Left lung (tissue), 10 donors: ENCODE measurements around the gene CAMK2G. TPM values are rescaled to one million over a fixed set of nuclear protein-coding genes. Genes with fewer than 3 reads are reported as not detected.
A peak's percentile ranks its signal among the peaks of the same experiment; 100 is the strongest.

Source experiments
- ATAC-seq: fragments of 200-7000 bp; cut with Tn5 transposase; one replicate; pipeline ENCODE4 v1.9.1; 2020; ENCODE audit warnings: moderate library complexity
- DNase-seq, 4 donors: peaks; one replicate each; pipeline ENCODE4 v3.0.0-alpha.2; 2013 to 2020
- H3K27ac ChIP-seq, 2 donors: fragments of 200-600 bp; sonication (generic) in 1 of 2; one replicate each; pipeline versions ENCODE4 v1.5.0 to v1.8.0; 2020 to 2021
- H3K27me3 ChIP-seq, 2 donors: fragments of 200-600 bp; sonication (generic) in 1 of 2; one replicate each; pipeline versions ENCODE4 v1.5.0 to v1.8.0; 2020 to 2021
- H3K36me3 ChIP-seq, 2 donors: fragments of 200-600 bp; sonication (generic) in 1 of 2; one replicate each; pipeline versions ENCODE4 v1.5.0 to v1.8.0; 2020 to 2021
- H3K4me1 ChIP-seq, 2 donors: fragments of 200-600 bp; one replicate each; pipeline ENCODE4 v1.8.0; 2021
- H3K4me3 ChIP-seq, 2 donors: fragments of 200-600 bp; sonication (generic) in 1 of 2; one replicate each; pipeline versions ENCODE4 v1.5.0 to v1.8.0; 2020 to 2021; ENCODE audit warnings: mild to moderate bottlenecking in 1 of 2
- H3K9me3 ChIP-seq, 2 donors: fragments of 200-600 bp; sonication (generic) in 1 of 2; one replicate each; pipeline versions ENCODE4 v1.5.0 to v1.8.0; 2020 to 2021
- CTCF ChIP-seq, 2 donors: fragments of 200-600 bp; sonication (generic) in 1 of 2; IDR thresholded peaks; one replicate each; pipeline versions ENCODE4 v1.5.0 to v1.8.0; 2021; ENCODE audit warnings: antibody characterized with exemption in 2 of 2
- intact Hi-C, 2 donors: fragments of 100-400 bp; cut with DNase I; formaldehyde crosslinking; loops; one replicate each; pipeline versions ENCODE4 v1.11.2 to v1.14.2; 2022
- polyA plus RNA-seq, 6 donors: library from polyadenylated mRNA; unstranded; fragments of 120-200 nt; gene quantifications; one replicate each; pipeline ENCODE4 v1.2.1, GENCODE V29; 2013; ENCODE audit not compliant: insufficient read length in 6 of 6
- total RNA-seq, 2 donors: library from RNA; stranded (reverse); fragmentation: NEBNext Ultra II Directional; extraction: Animal tissue kit (Norgen Biotek cat#: 25700); gene quantifications; one replicate each; pipeline ENCODE4 v1.2.1, GENCODE V29; 2021
- donor health status: DM: no; HTN: yes; CAD: no.
- donor health status: DM: no; HTN: no; CAD: no.

CAMK2G gene
- total and polyA plus RNA-seq, 8 donors, result 28.9 to 44.5 (median 35.4) TPM

GRCh38 chr10:73785721-73786511 lies 88.4 kb downstream of the CAMK2G start:
- TF ChIP-seq CTCF (IDR thresholded peaks at IDR 0.05), result no peak
- intact Hi-C loops, result no loop called here
- ATAC-seq (peak; percentile 31), DNase-seq (peak in 2 of 4 donors; percentile 52 to 55)
- Histone ChIP-seq H3K27me3 (no peaks in the 10 kb centered on the region), H3K4me1 (peaks cover 23 to 60% of the 10 kb centered on the region in 2 donors), H3K36me3 (peaks cover 0 to 24% of the 10 kb centered on the region in 2 donors), H3K4me3 (peak overlapping the region; percentile 77 to 94), H3K27ac (peak overlapping the region; percentile 87 to 94), H3K9me3 (no peaks in the 10 kb centered on the region)

- TF ChIP-seq CTCF (IDR thresholded peaks at IDR 0.05), result no peak
- Histone ChIP-seq H3K27me3 (no peaks in the 10 kb centered on the region), H3K4me3 (peak within 1 kb of the TSS; percentile 77 to 94), H3K27ac (peak within 1 kb of the TSS; percentile 87 to 94), H3K4me1 (peaks cover 27 to 66% of the 10 kb centered on the region in 2 donors), H3K36me3 (peaks cover 0 to 17% of the 10 kb centered on the region in 2 donors), H3K9me3 (no peaks in the 10 kb centered on the region)
- intact Hi-C loops, result no loop called here
- ATAC-seq (peak; percentile 90), DNase-seq (peak; percentile 89 to 95 (median 94))
These were observed 89.1 kb downstream of the CAMK2G start, which contains the start of gene ZSWIM8 for GRCh38 chr10:73785211-73785720. TSS of gene ZSWIM8 (plus strand) at chr10:73785606. CDS start at chr10:73785879, 273 bp downstream.

GRCh38 chr10:73782749-73783085 lies 91.6 kb downstream of the CAMK2G start:
- Histone ChIP-seq H3K4me3 (peak overlapping the region; percentile 78 to 90), H3K27ac (peak overlapping the region in 1 of 2 donors; percentile 93), H3K9me3 (no peaks in the 10 kb centered on the region), H3K36me3 (peaks cover 0 to 23% of the 10 kb centered on the region in 2 donors), H3K4me1 (peaks cover 25 to 57% of the 10 kb centered on the region in 2 donors), H3K27me3 (no peaks in the 10 kb centered on the region)
- no peak for TF ChIP-seq CTCF (IDR thresholded peaks at IDR 0.05)
- ATAC-seq (no peak), DNase-seq (no peak)
- intact Hi-C loops, result no loop called here

- ATAC-seq (peak; percentile 83), DNase-seq (peak; percentile 91 to 97 (median 94))
- Histone ChIP-seq H3K4me3 (peak within 1 kb of the TSS; percentile 78 to 90), H3K9me3 (no peaks in the 10 kb centered on the region), H3K4me1 (peaks cover 19 to 54% of the 10 kb centered on the region in 2 donors), H3K27ac (peak within 1 kb of the TSS; percentile 84 to 93), H3K27me3 (no peaks in the 10 kb centered on the region), H3K36me3 (peaks cover 0 to 29% of the 10 kb centered on the region in 2 donors)
- intact Hi-C loops, result no loop called here
- no peak for TF ChIP-seq CTCF (IDR thresholded peaks at IDR 0.05)
These were observed 92.2 kb downstream of the CAMK2G start, which contains the start of gene CHCHD1 for GRCh38 chr10:73781879-73782748. TSS of gene CHCHD1 (plus strand) at chr10:73782048. CDS start at chr10:73782076, 28 bp downstream.
